ENCODE data around the gene CASK. TPM values are rescaled to one million over a fixed set of nuclear protein-coding genes. Genes with fewer than 3 reads are reported as not detected.

CASK gene
- total RNA-seq, 1 donor from 2014 or later, result 43.0 TPM

- TF ChIP-seq CTCF (IDR thresholded peaks at IDR 0.05), result no peak
- no peaks in the 10 kb centered on the region for H3K27me3 Mint-ChIP-seq (ENCODE audit: unreplicated experiment)
- H3K4me3 Mint-ChIP-seq (ENCODE audit: unreplicated experiment), result peak overlapping the region; percentile 10
- H3K27ac Mint-ChIP-seq (ENCODE audit: unreplicated experiment), result peak overlapping the region; percentile 40
- no peak for DNase-seq (ENCODE audit: extremely low spot score, unreplicated experiment)
- H3K4me1 Mint-ChIP-seq (ENCODE audit: unreplicated experiment), result peaks cover 2% of the 10 kb centered on the region
- no peaks in the 10 kb centered on the region for H3K36me3 Mint-ChIP-seq (ENCODE audit: unreplicated experiment)
- no peaks in the 10 kb centered on the region for H3K9me3 Mint-ChIP-seq (ENCODE audit: unreplicated experiment)
Measured at GRCh38 chrX:41589634-41590270, 333.6 kb downstream of the CASK start.

- Mint-ChIP-seq H3K27me3 (ENCODE audit: unreplicated experiment) (no peaks in the 10 kb centered on the region), H3K9me3 (ENCODE audit: unreplicated experiment) (no peaks in the 10 kb centered on the region), H3K27ac (ENCODE audit: unreplicated experiment) (no peak overlapping the region), H3K4me3 (ENCODE audit: unreplicated experiment) (no peak overlapping the region), H3K36me3 (ENCODE audit: unreplicated experiment) (no peaks in the 10 kb centered on the region), H3K4me1 (ENCODE audit: unreplicated experiment) (peaks cover 2% of the 10 kb centered on the region)
- TF ChIP-seq CTCF (IDR thresholded peaks at IDR 0.05), result no peak
- DNase-seq (ENCODE audit: extremely low spot score, unreplicated experiment), result no peak
Measured at GRCh38 chrX:41588271-41588670, 335.1 kb downstream of the CASK start.

GRCh38 chrX:41580423-41581064 lies 342.8 kb downstream of the CASK start:
- no peak for DNase-seq (ENCODE audit: extremely low spot score, unreplicated experiment)
- H3K9me3 Mint-ChIP-seq (ENCODE audit: unreplicated experiment), result no peaks in the 10 kb centered on the region
- H3K27me3 Mint-ChIP-seq (ENCODE audit: unreplicated experiment), result no peaks in the 10 kb centered on the region
- H3K4me3 Mint-ChIP-seq (ENCODE audit: unreplicated experiment), result no peak overlapping the region
- TF ChIP-seq CTCF (IDR thresholded peaks at IDR 0.05), result no peak
- no peak overlapping the region for H3K27ac Mint-ChIP-seq (ENCODE audit: unreplicated experiment)
- no peaks in the 10 kb centered on the region for H3K4me1 Mint-ChIP-seq (ENCODE audit: unreplicated experiment)
- H3K36me3 Mint-ChIP-seq (ENCODE audit: unreplicated experiment), result peaks cover 9% of the 10 kb centered on the region

GRCh38 chrX:41563876-41564275 lies 359.5 kb downstream of the CASK start:
- TF ChIP-seq CTCF (IDR thresholded peaks at IDR 0.05), result no peak
- H3K27me3 Mint-ChIP-seq (ENCODE audit: unreplicated experiment), result no peaks in the 10 kb centered on the region
- H3K27ac Mint-ChIP-seq (ENCODE audit: unreplicated experiment), result no peak overlapping the region
- no peak overlapping the region for H3K4me3 Mint-ChIP-seq (ENCODE audit: unreplicated experiment)
- H3K36me3 Mint-ChIP-seq (ENCODE audit: unreplicated experiment), result peaks cover 3% of the 10 kb centered on the region
- H3K9me3 Mint-ChIP-seq (ENCODE audit: unreplicated experiment), result no peaks in the 10 kb centered on the region
- DNase-seq (ENCODE audit: extremely low spot score, unreplicated experiment), result no peak
- H3K4me1 Mint-ChIP-seq (ENCODE audit: unreplicated experiment), result peaks cover 13% of the 10 kb centered on the region

- TF ChIP-seq CTCF (IDR thresholded peaks at IDR 0.05), result no peak
- peak overlapping the region; percentile 71 for H3K27ac Mint-ChIP-seq (ENCODE audit: unreplicated experiment)
- H3K4me1 Mint-ChIP-seq (ENCODE audit: unreplicated experiment), result peaks cover 13% of the 10 kb centered on the region
- peaks cover 3% of the 10 kb centered on the region for H3K36me3 Mint-ChIP-seq (ENCODE audit: unreplicated experiment)
- no peak for DNase-seq (ENCODE audit: extremely low spot score, unreplicated experiment)
- H3K9me3 Mint-ChIP-seq (ENCODE audit: unreplicated experiment), result no peaks in the 10 kb centered on the region
- H3K27me3 Mint-ChIP-seq (ENCODE audit: unreplicated experiment), result no peaks in the 10 kb centered on the region
- H3K4me3 Mint-ChIP-seq (ENCODE audit: unreplicated experiment), result no peak overlapping the region
Measured at GRCh38 chrX:41561045-41561444, 362.3 kb downstream of the CASK start.
